ENCODE data around the gene IGF1R.

IGF1R gene

DNA sequence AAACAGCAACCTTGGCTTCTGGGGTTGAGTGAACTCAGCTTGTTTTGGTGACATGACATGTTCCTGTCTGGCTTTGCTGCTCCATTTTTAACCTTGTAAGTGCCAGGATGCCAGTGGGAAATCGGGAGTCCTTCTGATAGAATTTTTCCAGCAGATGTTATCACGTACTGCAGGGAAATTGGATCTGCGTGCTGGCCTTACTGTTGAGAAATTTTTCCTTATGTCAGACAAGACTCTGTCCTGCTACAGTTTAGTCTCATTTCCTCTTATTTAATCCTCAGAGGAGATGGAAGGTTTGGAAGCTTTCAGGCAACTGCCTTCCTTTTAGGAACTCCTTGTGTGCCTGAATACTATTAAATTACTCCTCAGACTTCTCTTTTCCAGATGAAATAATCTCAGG lies 278.7 kb downstream of the IGF1R start:
- no peak for DNase-seq

DNA sequence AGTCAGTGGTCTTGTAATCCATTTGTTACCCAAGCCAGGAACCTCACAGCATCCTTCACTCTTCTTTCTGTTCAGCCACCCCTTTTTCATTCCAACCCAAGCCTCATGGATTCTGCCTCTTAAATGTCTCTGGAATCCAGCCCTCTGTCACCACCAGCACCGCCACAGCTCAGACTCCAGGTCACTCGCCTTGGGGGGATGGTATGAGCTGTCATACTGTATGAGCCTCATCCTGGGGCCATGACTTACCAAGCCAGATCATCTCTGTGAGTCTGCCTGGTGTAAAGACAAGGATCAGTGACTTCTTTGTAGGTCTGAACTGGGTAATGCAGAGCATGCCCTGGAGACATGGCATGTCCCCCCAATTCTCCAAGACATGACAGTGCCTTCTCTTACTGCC lies 279.7 kb downstream of the IGF1R start:
- no peak for DNase-seq

- DNase-seq = no peak
Observed at GRCh38 chr15:98930576-98930975, 282.2 kb downstream of the IGF1R start.

- DNase-seq = no peak
Observed at GRCh38 chr15:98931004-98931403, 282.7 kb downstream of the IGF1R start.

DNA sequence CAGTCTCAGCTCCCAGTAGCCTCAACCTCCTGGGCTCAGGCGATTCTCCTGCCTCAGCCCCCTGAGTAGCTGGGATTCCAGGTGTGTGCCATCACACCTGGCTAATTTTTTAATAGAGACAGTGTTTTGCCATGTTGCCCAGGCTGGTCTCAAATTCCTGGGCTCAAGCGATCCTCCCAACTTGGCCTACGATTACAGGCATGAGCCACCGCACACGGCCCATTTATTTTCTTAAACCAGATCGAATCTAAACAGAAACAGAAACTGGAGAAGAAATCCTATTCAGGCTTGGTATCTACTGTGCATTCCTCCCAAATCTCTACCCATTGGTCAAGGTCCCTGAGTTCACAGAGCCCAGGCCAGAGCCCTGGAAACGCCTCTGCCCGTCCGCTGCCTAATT lies 285.1 kb downstream of the IGF1R start:
- no peak for DNase-seq

- DNase-seq = no peak
Observed at GRCh38 chr15:98935736-98936135, 287.4 kb downstream of the IGF1R start.

- no peak for DNase-seq
Observed at GRCh38 chr15:98937413-98938104, 289.2 kb downstream of the IGF1R start.

DNA sequence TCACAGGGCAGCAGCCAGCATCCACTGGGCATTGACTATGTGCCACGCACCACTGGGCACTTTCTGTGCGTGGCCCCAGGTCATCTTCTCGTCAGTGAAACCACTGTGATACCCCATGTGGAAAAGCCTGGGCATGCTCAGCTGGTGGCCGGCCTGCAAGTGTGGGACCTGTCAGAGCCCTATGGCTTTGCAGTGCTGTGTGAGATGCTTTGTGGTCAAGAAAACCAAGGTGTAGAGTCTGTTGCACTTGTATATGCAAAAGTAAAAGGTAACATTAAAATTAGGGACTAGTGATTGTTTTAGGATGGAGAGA lies 289.7 kb downstream of the IGF1R start:
- DNase-seq = no peak

GRCh38 chr15:98938799-98939198 lies 290.5 kb downstream of the IGF1R start:
- DNase-seq = no peak

DNA sequence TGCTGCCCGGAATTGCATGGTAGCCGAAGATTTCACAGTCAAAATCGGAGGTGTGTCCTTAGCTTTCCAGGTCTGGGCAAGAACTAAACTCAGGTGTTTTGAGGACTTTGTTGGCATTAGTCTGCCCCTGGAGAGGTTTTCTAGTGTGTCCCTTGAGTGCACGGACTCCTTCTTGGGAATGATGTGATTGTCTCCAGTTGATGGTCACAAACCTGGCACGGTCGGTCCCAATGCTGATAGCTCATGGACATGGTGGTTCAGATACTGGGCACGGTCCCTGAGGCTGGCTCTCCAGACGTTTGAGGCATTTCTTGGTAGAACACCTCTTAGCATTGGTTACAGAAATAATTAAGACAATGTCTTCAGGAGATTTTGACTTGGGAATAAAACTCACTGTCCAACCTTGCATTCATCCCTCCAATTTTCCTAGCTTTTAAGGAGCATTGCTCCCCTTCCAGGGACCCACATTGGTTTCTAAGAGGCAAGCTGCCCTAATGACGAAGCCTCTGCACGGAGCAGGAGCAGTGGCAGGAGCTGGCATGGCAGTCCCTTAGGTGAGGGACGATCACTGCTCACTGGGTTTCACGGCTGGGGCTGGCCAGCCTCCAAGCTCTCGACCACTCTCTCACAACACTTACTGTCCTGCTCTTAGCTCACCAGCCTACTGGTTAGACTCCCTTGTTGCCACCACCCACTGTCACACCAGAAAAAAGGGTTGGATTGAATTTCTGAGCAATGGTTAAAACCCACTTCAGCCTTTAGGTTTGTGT lies 291.2 kb downstream of the IGF1R start:
- no peak for DNase-seq

- DNase-seq = no peak
Observed at GRCh38 chr15:98941595-98942255, 293.4 kb downstream of the IGF1R start.

DNA sequence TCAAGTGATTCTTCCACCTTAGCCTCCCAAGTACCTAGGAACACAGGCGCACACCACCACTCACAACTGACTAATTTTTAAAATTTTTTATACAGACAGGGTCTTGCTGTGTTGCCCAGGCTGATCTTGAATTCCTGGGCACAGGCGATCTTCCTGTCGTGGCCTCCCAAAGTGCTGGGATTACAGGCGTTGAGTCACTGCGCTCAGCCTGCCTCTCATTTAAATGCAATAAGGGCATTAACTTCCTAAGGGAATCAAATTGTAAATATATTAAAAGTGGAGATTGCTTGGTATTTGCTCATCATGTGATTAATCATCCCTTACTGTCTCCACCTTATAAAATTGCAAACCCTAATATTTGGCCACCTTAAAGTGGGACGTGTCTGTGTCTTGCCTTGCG lies 294.1 kb downstream of the IGF1R start:
- no peak for DNase-seq

GRCh38 chr15:98943051-98943508 lies 294.7 kb downstream of the IGF1R start:
- no peak for DNase-seq

DNA sequence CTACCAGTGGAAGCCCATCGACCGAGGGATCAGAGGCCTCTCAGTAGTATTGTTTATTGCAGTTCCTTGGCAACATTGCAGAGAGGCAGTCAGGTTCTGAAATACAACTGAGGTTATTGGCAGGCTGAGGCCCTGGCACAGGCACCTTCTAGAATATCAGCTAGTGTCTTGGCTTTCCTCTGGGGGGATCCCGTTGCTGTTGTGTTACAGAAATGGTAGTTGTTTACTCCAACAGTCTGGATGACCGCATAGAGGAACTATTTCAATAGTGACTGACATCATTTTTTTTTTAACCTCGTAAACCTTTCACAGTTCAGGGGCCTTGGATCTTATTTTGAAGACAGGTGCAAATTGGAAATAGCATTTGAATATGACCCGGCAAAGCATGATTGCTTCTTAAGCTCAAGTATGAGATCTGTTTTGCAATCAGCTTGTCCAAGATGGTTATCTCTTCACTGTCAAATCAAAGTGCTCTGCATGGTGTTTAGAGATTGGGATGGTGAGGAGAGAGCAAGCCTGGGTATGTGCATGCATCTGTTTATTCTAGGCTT lies 295.3 kb downstream of the IGF1R start:
- DNase-seq = no peak

GRCh38 chr15:98946301-98947255 lies 298.2 kb downstream of the IGF1R start:
- DNase-seq = no peak

DNA sequence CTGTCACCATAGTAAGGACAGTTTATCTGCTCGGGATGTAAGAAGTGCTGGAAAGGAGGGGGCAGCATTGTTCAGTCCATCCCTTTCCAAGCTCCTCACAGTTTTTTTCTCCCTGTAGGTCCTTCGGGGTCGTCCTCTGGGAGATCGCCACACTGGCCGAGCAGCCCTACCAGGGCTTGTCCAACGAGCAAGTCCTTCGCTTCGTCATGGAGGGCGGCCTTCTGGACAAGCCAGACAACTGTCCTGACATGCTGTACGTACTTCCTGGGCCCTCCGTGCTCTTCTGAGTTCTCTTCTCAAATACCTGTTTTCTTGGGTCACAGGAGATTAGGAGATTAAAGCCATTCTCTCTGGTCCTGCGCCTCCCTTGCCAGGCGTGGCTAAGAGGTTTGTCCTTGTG lies 300.1 kb downstream of the IGF1R start:
- no peak for DNase-seq

- no peak for DNase-seq
Observed at GRCh38 chr15:98948941-98949340, 300.6 kb downstream of the IGF1R start.

DNA sequence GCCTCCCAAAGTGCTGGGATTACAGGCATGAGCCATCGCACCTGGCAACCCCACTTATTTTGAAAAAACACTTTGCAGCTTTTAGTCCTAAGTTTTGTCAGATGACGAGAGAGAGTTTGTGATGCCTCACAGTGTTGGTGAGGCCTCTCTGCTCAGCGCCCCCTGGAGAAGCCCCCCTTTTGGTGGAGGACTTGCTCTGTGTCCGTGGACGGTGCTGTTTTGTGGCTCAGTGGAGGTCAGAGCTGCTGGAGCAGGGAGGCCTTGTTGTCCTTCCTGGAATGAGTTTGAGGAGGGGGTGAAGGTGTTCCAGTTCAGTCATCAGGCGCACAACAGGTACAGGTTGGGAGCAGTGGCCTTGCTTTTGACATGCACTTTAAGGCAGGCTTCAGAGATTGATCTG lies 301.3 kb downstream of the IGF1R start:
- no peak for DNase-seq

GRCh38 chr15:98950248-98950647 lies 301.9 kb downstream of the IGF1R start:
- no peak for DNase-seq

- DNase-seq = no peak
Observed at GRCh38 chr15:98951004-98951403, 302.7 kb downstream of the IGF1R start.

DNA sequence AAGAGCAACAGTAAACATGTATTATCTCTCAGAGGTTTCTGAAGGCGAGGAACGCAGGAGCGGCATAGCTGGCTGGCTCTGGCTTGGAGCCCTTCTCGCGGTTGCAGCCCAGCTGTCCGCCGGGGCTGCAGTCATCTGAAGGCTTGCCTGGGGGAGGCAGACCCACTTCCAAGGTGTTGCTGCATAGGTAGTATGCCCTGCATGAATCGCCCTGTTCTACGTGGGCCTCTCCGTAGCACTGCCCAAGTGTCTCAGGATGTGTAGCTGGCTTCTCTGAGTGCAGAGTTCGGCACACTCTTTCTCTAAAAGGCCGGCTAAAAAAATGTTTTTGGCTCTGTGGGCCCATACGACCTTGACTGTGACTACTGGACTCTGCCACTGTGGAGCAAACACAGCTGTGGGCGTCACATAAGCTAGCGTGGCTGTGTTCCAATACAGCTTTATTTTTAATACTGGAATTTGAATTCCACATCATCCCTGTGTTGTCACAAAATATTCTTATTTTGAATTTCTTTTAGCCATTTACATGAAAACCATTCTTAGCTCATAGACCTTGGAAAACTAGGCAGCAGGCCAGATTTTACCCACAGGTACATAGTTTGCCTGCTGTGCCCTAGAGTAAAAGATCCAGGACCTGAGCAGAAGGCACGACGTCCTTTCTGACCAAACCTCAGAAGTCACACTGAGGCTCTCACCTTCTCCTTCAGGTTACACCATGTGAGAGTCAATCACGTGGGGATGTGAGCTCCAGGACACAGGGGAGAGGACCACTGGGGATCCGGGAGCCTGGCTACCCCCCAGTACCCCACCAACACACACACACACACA lies 303.4 kb downstream of the IGF1R start:
- DNase-seq = no peak

- DNase-seq = no peak
Observed at GRCh38 chr15:98952381-98952803, 304.1 kb downstream of the IGF1R start.
